ENCODE data around the gene REEP3. TPM values are rescaled to one million over a fixed set of nuclear protein-coding genes. Genes with fewer than 3 reads are reported as not detected.
A peak's percentile ranks its signal among the peaks of the same experiment; 100 is the strongest.

REEP3 gene
- total RNA-seq, 4 donors from 2014 or later: 22.8 to 36.7 (median 32.1) TPM

GRCh38 chr10:63636812-63637211 lies 115.6 kb downstream of the REEP3 start:
- TF ChIP-seq CTCF (IDR thresholded peaks at IDR 0.05 in 4 of 5, conservative IDR thresholded peaks at IDR 0.05 in 1 of 5) (no peak), POLR2A (IDR thresholded peaks at IDR 0.05) (no peak)
- ATAC-seq: no peak
- intact Hi-C loops (cut with DNase I; ENCODE audit: low total_unique reads): no loop called here

GRCh38 chr10:63637901-63638327 lies 116.7 kb downstream of the REEP3 start:
- H3K36me3 ChIP-seq: no peaks in the 10 kb centered on the region
- H3K9me3 ChIP-seq: no peaks in the 10 kb centered on the region
- no peaks in the 10 kb centered on the region for H3K27me3 ChIP-seq
- ATAC-seq (no peak), DNase-seq (no peak)
- no peak overlapping the region for H3K27ac ChIP-seq
- in situ Hi-C loops (cut with MboI; ENCODE audit: low sequenced_read_pairs in 4 of 4) (loop anchor here in 1 of 4 donors (10.0 kb wide), 1 partner anchor 77 kb away; no protein-coding TSS in a partner anchor), intact Hi-C loops (cut with DNase I; ENCODE audit: low total_unique reads) (no loop called here)
- H3K4me3 ChIP-seq: no peak overlapping the region
- TF ChIP-seq POLR2A (IDR thresholded peaks at IDR 0.05): no peak
- TF ChIP-seq CTCF (IDR thresholded peaks at IDR 0.05 in 4 of 5, conservative IDR thresholded peaks at IDR 0.05 in 1 of 5): no peak
- no peaks in the 10 kb centered on the region for H3K4me1 ChIP-seq

More at GRCh38 chr10:63636812-63637211, 115.6 kb downstream of the REEP3 start:
- peaks cover 0 to under 1% of the 10 kb centered on the region in 2 donors for H3K4me1 ChIP-seq
- no peak overlapping the region for H3K4me3 ChIP-seq
- H3K27me3 ChIP-seq: no peaks in the 10 kb centered on the region
- in situ Hi-C loops (cut with MboI; ENCODE audit: low sequenced_read_pairs in 4 of 4): loop anchor here in 1 of 4 donors (10.0 kb wide), 1 partner anchor 78 kb away; no protein-coding TSS in a partner anchor
- no peaks in the 10 kb centered on the region for H3K36me3 ChIP-seq
- H3K9me3 ChIP-seq: no peaks in the 10 kb centered on the region
- H3K27ac ChIP-seq: no peak overlapping the region
- no peak for DNase-seq

GRCh38 chr10:63641366-63641765 lies 120.2 kb downstream of the REEP3 start:
- DNase-seq (no peak), ATAC-seq (no peak)
- Histone ChIP-seq H3K9me3 (no peaks in the 10 kb centered on the region), H3K4me3 (no peak overlapping the region), H3K4me1 (peaks cover 0 to 16% of the 10 kb centered on the region in 2 donors), H3K27me3 (no peaks in the 10 kb centered on the region), H3K36me3 (no peaks in the 10 kb centered on the region), H3K27ac (peak overlapping the region in 2 of 4 donors; percentile 29 to 45)
- no peak for TF ChIP-seq POLR2A (IDR thresholded peaks at IDR 0.05)
- TF ChIP-seq CTCF (IDR thresholded peaks at IDR 0.05 in 4 of 5, conservative IDR thresholded peaks at IDR 0.05 in 1 of 5): no peak
- in situ Hi-C loops (cut with MboI; ENCODE audit: low sequenced_read_pairs in 4 of 4): no loop called here
- intact Hi-C loops (cut with DNase I; ENCODE audit: low total_unique reads): no loop called here

GRCh38 chr10:63641799-63642198 lies 120.6 kb downstream of the REEP3 start:
- ATAC-seq: no peak
- Histone ChIP-seq H3K27ac (peak overlapping the region in 2 of 4 donors; percentile 29 to 45), H3K27me3 (no peaks in the 10 kb centered on the region), H3K36me3 (no peaks in the 10 kb centered on the region), H3K4me3 (no peak overlapping the region), H3K4me1 (peaks cover 0 to 16% of the 10 kb centered on the region in 2 donors), H3K9me3 (no peaks in the 10 kb centered on the region)
- no peak for TF ChIP-seq CTCF (IDR thresholded peaks at IDR 0.05 in 4 of 5, conservative IDR thresholded peaks at IDR 0.05 in 1 of 5)
- intact Hi-C loops (cut with DNase I; ENCODE audit: low total_unique reads): no loop called here
- DNase-seq: no peak
- in situ Hi-C loops (cut with MboI; ENCODE audit: low sequenced_read_pairs in 4 of 4): no loop called here

GRCh38 chr10:63642808-63643207 lies 121.6 kb downstream of the REEP3 start:
- Histone ChIP-seq H3K4me1 (peaks cover 0 to 16% of the 10 kb centered on the region in 2 donors), H3K4me3 (no peak overlapping the region), H3K36me3 (no peaks in the 10 kb centered on the region), H3K27ac (peak overlapping the region; percentile 46 to 76 (median 66)), H3K27me3 (no peaks in the 10 kb centered on the region), H3K9me3 (no peaks in the 10 kb centered on the region)
- intact Hi-C loops (cut with DNase I; ENCODE audit: low total_unique reads): no loop called here
- ATAC-seq (no peak), DNase-seq (no peak)
- TF ChIP-seq POLR2A (IDR thresholded peaks at IDR 0.05) (no peak), CTCF (IDR thresholded peaks at IDR 0.05 in 4 of 5, conservative IDR thresholded peaks at IDR 0.05 in 1 of 5) (no peak)
- in situ Hi-C loops (cut with MboI; ENCODE audit: low sequenced_read_pairs in 4 of 4): no loop called here
